HG02642 (cell line): Measurements from ENCODE around the gene CCNI.

Source experiments
- ATAC-seq: cut with Tn5 transposase; IDR thresholded peaks from one replicate; pipeline ENCODE4 v1.9.1; 2021; ENCODE audit warnings: mild to moderate bottlenecking; ENCODE audit not compliant: unreplicated experiment, poor library complexity

Gene CCNI

DNA sequence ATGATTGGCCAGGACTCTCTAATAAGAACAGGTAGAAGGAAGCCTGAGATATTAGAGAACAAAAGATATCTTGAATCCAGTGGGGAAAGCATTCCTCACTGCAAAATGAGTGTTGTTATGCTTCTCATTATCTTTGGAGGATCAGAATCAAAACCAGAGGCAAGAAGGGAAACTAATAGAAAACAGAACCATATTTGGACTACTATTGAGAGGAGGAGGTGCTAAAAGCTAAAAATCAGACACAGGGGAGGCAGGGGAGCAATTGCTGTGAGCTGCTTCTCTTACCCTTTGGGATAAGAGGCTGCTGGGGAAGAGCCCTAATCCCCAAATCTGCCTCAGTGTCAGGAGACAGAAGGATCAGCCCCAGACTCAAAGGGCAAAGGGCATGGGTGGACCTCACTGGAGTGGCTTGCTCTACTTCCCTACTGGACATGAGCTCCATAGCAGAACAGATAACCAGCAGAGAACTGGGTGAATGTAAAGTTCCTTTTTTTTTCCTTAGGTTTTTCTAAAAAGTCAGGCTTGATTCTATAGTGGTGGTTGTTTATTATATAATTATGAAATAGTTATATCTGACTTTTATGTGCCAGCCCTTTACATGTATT, 66.2 kb downstream of the CCNI start:
- no peak for ATAC-seq

DNA sequence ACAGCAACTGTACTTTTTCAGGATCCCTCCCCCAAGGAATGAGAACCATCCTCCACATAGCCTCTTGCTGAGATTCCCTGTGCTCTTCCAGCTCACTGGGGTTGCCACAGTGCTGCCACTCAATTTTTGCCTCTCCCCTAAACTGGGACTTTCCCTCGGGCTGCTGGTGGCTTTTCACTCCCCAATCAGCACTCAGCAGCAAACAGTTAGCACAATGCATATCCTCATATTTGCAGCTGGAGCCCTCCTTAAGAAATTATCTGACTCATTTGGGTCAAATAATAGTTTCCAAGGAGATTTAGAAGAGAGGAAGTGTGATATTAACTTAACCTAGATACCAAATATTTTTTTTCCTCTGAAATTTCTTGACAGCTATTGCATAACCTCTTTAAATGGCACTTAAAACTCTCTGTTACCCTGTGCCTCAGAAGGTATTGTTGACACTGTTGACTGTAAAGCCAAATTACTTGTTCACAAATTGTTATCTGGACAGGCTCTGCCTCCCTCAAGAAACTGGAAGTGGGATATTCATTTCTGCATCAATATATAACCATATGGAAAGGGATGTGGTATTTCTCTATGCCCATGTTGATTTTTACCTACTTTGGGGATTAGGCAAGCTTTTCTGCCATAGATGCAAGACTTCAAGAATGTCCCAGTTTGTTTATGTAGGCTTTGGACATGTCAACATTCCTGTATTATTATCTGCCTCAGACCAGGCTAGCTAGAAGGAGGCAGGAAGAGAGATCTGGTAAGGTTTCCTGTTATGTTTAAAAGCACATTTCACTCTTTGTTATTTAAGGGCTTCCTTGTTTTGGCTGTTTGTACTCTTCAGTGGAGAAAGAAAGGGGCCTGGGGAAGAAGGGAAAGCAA, 68.2 kb downstream of the CCNI start:
- peak; percentile 85 for ATAC-seq

DNA sequence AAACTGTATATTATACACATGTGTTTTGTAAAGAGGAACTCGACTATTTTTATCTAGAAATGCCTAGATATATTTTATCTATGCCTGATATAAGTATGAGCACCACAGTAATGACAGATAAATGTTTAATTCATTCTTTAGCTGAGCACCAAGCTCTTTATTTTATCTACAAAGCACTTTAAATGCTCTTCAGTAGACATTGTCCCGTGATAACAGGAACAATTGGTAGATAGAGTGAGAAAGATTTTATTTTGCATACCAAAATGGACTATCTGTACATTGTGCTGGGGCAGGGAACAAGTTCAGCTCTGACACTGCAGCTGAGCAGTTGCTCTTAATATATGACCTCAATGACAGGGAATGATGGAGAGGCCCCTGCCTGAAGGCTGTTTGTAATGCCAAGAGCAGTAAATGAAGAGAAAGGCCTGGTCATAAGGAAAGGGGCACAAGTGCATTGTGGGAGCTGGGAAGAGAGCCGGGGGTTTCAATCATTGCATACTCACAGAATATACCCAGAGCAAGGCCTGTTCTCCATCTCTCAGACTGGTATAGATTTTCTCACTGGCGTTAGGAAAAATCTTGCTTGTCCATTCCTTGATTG, 68.9 kb downstream of the CCNI start:
- ATAC-seq, result no peak

DNA sequence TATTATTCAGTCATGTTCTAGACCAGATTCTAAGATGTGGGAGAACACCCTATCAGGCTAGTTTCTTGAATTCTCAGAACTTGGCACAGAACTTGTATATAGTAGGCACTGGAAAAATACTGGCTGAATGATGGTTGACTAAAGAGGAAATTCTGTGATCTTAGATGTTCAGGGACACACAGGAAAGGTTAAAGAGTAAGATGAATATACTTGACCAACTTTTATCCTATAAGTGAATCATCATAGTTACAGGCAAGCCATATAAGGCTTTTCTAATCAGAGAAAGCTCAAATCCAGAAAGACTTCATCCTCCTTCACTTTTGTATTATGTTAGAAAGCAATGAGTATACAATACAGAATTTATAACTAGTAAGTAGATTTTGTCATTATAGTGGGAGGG, 72.4 kb downstream of the CCNI start:
- no peak for ATAC-seq

DNA sequence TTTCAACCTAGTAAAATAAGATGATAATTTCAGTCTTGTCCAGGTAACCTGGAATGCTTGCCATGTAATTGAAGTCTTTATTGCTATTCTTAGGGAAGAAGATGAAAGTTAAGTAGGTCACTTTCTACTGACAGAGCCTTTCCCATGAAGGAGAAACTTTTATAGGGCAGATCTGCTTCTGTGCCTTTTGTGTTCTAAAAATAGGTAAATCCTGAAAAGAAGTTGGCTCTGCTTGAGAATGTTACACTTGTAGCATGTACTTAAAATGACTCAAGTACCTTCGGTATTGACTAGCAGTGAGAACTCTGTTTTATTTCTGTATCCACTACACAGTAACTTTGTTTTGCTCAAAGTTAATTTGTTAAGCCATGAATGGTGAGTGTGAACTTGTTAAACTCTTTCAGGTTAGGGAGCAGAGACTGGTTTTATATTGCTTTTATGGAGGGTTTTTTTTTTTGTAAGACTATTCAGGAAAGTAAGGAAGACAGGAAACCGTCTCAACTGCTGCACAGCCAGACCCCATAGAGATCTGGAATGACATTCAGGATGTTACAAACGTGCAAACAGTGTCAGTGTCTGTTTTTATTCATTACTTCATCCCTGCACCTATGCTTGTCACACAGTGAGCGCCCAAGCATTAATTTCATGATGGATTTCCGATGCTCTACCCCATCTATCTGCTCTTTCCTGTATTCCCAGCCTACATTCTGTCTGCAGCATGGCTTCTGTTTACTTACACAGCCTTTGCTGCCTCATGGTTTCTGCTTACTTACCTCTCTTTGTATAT, 73.3 kb downstream of the CCNI start:
- ATAC-seq, result no peak

DNA sequence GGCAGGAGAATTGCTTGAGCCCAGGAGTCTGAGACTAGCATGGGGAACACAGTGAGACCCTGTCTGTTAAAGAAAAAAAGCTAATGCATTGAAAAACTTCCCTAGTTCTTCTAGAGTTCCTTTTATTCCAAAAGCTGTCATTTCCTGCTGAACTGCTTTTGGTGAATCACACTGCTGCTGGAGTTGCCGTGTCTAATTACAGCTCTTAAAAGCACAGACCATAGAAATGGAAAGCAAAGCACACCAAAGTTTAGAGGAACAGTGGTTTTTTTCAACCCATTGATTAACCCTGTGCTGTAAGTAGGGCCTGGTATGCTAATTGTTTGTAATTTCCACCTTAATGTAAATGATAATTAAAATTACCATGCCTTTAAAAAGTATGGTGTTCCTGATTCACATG, 73.9 kb downstream of the CCNI start:
- no peak for ATAC-seq

DNA sequence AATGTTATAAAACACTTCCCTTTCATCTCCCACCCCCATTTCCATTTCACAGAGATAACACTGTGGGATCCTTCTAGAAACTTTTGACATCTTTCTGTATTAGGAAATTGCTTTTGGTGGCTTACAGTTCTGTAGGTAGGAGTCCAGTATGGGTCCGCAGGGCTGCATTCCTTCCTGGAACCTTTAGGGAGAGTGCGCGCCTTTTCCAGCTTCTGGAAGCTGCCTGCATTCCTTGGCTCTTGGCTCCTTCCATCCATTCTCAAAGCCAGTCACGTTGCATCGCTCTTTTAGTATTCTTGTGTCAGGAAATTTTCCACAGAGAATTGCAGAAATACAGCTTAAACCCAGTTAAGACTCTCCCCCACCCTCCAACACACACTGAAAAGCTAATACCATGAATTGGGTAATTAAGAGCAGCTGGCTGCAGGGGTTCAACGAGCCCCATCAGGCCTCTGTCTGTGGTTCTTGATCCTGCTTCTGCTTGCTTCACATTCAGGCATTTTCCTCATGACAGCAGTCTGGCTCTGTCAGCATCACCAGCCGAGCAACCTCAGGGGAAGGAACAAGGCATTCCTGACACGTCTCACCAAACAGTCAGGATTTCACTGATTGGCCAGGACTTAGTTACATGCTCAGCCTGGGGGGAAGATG, 77.4 kb downstream of the CCNI start:
- ATAC-seq, result no peak

DNA sequence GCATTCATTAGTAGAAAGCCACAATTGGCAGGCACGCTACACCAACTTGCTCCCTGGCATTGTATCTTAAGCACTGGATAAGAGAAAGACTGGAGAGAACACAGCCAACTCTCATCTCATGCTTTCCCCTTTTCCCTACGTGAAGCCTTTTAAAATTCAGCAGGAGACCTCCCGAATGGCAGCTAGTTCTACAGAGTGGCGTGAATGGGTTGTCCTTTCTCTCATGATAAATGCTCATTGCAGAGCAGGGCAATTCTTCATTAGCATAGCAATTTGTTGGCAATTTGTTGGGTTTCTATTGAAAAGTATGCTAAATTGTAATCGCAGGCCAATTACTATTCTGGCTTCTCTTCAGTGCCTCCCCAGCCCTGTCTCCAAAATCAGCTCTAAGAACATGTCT, 78.3 kb downstream of the CCNI start:
- no peak for ATAC-seq
